MM.1S (cell line): ENCODE measurements around the gene ALDOB.

ENCODE experiments used
- DNase-seq: peaks from one replicate; pipeline ENCODE4 v3.0.0-alpha.2; 2015
- H2AFZ ChIP-seq: fragments of 300-600 bp; sonication (generic); 2 replicates; pipeline ENCODE4 v1.6.0; 2016; ENCODE audit warnings: antibody characterized with exemption, low read length
- H3F3A ChIP-seq: fragments of 300-600 bp; sonication (generic); 2 replicates; pipeline ENCODE4 v1.6.1; 2016; ENCODE audit warnings: mild to moderate bottlenecking, antibody characterized with exemption, low read length, moderate library complexity, mixed read lengths; ENCODE audit not compliant: insufficient read depth
- H3K27ac ChIP-seq: fragments of 300-600 bp; sonication (generic); 2 replicates; pipeline ENCODE4 v1.5.1; 2016; ENCODE audit warnings: mild to moderate bottlenecking, low read length
- H3K27me3 ChIP-seq: fragments of 300-600 bp; sonication (generic); replicated peaks from 2 replicates; pipeline ENCODE4 v1.6.0; 2016; ENCODE audit warnings: low read length; ENCODE audit not compliant: insufficient read depth
- H3K36me3 ChIP-seq: fragments of 300-600 bp; sonication (generic); replicated peaks from 2 replicates; pipeline ENCODE4 v1.6.1; 2016; ENCODE audit warnings: mild to moderate bottlenecking, low read length, mixed read lengths; ENCODE audit not compliant: insufficient read depth
- H3K4me1 ChIP-seq: fragments of 300-600 bp; sonication (generic); 2 replicates; pipeline ENCODE4 v1.6.1; 2016; ENCODE audit warnings: low read length, mixed read lengths
- H3K4me2 ChIP-seq: fragments of 300-600 bp; sonication (generic); 2 replicates; pipeline ENCODE4 v1.6.0; 2016; ENCODE audit warnings: low read depth, low read length
- H3K4me3 ChIP-seq: fragments of 300-600 bp; sonication (generic); 2 replicates; pipeline ENCODE4 v1.5.1; 2016; ENCODE audit warnings: low read length, mixed read lengths
- H3K79me2 ChIP-seq: fragments of 300-600 bp; sonication (generic); 2 replicates; pipeline ENCODE4 v1.6.1; 2016; ENCODE audit warnings: mixed run types, low read length, mixed read lengths
- H3K9ac ChIP-seq: fragments of 300-600 bp; sonication (generic); 2 replicates; pipeline ENCODE4 v1.6.1; 2016; ENCODE audit warnings: low read length, mixed read lengths
- H3K9me2 ChIP-seq: fragments of 300-600 bp; sonication (generic); replicated peaks from 2 replicates; pipeline ENCODE4 v1.6.1; 2016; ENCODE audit warnings: mild to moderate bottlenecking, low read length, mixed read lengths; ENCODE audit not compliant: insufficient read depth
- H3K9me3 ChIP-seq: fragments of 300-600 bp; sonication (generic); replicated peaks from 2 replicates; pipeline ENCODE4 v1.6.1; 2016; ENCODE audit warnings: mild to moderate bottlenecking, low read length, mixed read lengths; ENCODE audit not compliant: insufficient read depth
- H4K20me1 ChIP-seq: fragments of 300-600 bp; sonication (generic); 2 replicates; pipeline ENCODE4 v1.6.1; 2016; ENCODE audit warnings: mild to moderate bottlenecking, low read length, moderate library complexity, mixed read lengths; ENCODE audit not compliant: insufficient read depth
- CTCF ChIP-seq: fragments of 300-600 bp; sonication (generic); IDR thresholded peaks from 2 replicates; pipeline ENCODE4 v1.5.1; 2016; ENCODE audit warnings: antibody characterized with exemption, low read length, mixed read lengths
- EZH2 ChIP-seq: fragments of 300-600 bp; sonication (generic); optimal IDR thresholded peaks from 2 replicates; pipeline ENCODE3; 2017; ENCODE audit warnings: low read depth, mild to moderate bottlenecking, antibody characterized with exemption, low read length, mixed read lengths
- EZH2phosphoT487 ChIP-seq: fragments of 300-600 bp; sonication (generic); IDR thresholded peaks from 2 replicates; pipeline ENCODE4 v1.6.1; 2018; ENCODE audit warnings: antibody characterized with exemption, low read length

The ALDOB gene

GRCh38 chr9:101429736-101430135, 5.8 kb downstream of the ALDOB start:
- no peaks in the 10 kb centered on the region for H3K36me3 ChIP-seq

GRCh38 chr9:101428909-101429308, 6.7 kb downstream of the ALDOB start:
- H3K79me2 ChIP-seq, result peaks cover 7% of the 10 kb centered on the region; the same call in 1 of the 2 replicates
- H2AFZ ChIP-seq, result peak overlapping the region; percentile 7; the same call in 1 of the 2 replicates
- no peaks in the 10 kb centered on the region for H3K9me2 ChIP-seq
- H3K4me1 ChIP-seq, result peaks cover 72% of the 10 kb centered on the region
- H3K9ac ChIP-seq, result peak overlapping the region; percentile 67
- no peaks in the 10 kb centered on the region for H3K9me3 ChIP-seq
- peak overlapping the region; percentile 58 for H3K4me2 ChIP-seq
- TF ChIP-seq EZH2 (no peak), CTCF (no peak), EZH2phosphoT487 (no peak)
- H4K20me1 ChIP-seq, result no peaks in the 10 kb centered on the region
- no peaks in the 10 kb centered on the region for H3K27me3 ChIP-seq
- peak overlapping the region; percentile 96 for H3K27ac ChIP-seq
- H3F3A ChIP-seq, result peaks cover 41% of the 10 kb centered on the region
- no peaks in the 10 kb centered on the region for H3K36me3 ChIP-seq
- H3K4me3 ChIP-seq, result peak overlapping the region; percentile 30; the same call in 1 of the 2 replicates
- DNase-seq, result no peak

More at GRCh38 chr9:101429736-101430135, 5.8 kb downstream of the ALDOB start:
- peaks cover 72% of the 10 kb centered on the region for H3K4me1 ChIP-seq
- no peak overlapping the region for H3K9ac ChIP-seq
- no peak overlapping the region for H3K4me3 ChIP-seq
- H2AFZ ChIP-seq, result no peak overlapping the region
- H3K79me2 ChIP-seq, result peaks cover 7% of the 10 kb centered on the region; the same call in 1 of the 2 replicates
- no peak for DNase-seq
- no peaks in the 10 kb centered on the region for H4K20me1 ChIP-seq
- peak overlapping the region; percentile 96 for H3K27ac ChIP-seq
- H3K9me2 ChIP-seq, result no peaks in the 10 kb centered on the region
- H3K27me3 ChIP-seq, result no peaks in the 10 kb centered on the region
- peaks cover 41% of the 10 kb centered on the region for H3F3A ChIP-seq
- H3K9me3 ChIP-seq, result no peaks in the 10 kb centered on the region
- TF ChIP-seq EZH2, result no peak
- TF ChIP-seq EZH2phosphoT487, result no peak
- no peak for TF ChIP-seq CTCF
- no peak overlapping the region; the same call in 1 of the 2 replicates for H3K4me2 ChIP-seq

GRCh38 chr9:101427957-101428655, 7.5 kb downstream of the ALDOB start:
- Histone ChIP-seq H3K27me3 (no peaks in the 10 kb centered on the region), H3K27ac (peak overlapping the region; percentile 96), H3K36me3 (no peaks in the 10 kb centered on the region), H3K9me3 (no peaks in the 10 kb centered on the region), H3F3A (peaks cover 41% of the 10 kb centered on the region), H3K4me2 (peak overlapping the region; percentile 58), H2AFZ (peak overlapping the region; percentile 7; the same call in 1 of the 2 replicates), H4K20me1 (no peaks in the 10 kb centered on the region), H3K9ac (peak overlapping the region; percentile 67), H3K9me2 (no peaks in the 10 kb centered on the region), H3K4me1 (peaks cover 72% of the 10 kb centered on the region), H3K79me2 (peaks cover 7% of the 10 kb centered on the region; the same call in 1 of the 2 replicates), H3K4me3 (peak overlapping the region; percentile 30)
- DNase-seq, result peak; percentile 97
- TF ChIP-seq CTCF (no peak), EZH2 (no peak), EZH2phosphoT487 (no peak)
